Measurements from ENCODE around the gene SPINK4. TPM values are rescaled to one million over a fixed set of nuclear protein-coding genes. Genes with fewer than 3 reads are reported as not detected.

Gene SPINK4
- total RNA-seq, 2 donors from 2014 or later = not detected

DNA sequence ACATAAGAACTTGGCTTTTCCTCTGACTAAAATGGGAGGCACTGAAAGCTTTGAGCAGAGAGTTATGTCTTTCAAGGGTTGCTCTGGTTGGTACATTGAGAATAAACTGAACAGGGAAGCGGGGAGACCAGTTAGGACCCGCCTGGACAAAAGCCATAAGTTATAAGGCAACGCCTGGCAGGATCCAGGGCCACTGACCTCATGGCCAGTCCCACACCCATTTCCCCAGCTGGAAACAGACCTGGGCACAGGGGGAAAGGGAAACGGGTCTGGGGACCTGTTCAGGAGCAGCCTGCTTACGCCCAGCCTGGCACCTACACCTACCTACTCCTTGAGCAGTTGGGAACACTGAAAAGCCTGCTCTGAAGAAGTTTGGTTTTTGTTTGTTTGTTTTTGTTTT is 1.3 kb downstream of the SPINK4 start:
- Histone ChIP-seq H3K4me1 (replicated peaks) (no peaks in the 10 kb centered on the region), H3K4me3 (no peak overlapping the region), H3K27ac (no peak overlapping the region), H3K27me3 (replicated peaks; ENCODE audit: insufficient read depth) (no peaks in the 10 kb centered on the region), H3K9me3 (no peaks in the 10 kb centered on the region), H3K36me3 (no peaks in the 10 kb centered on the region)
- DNase-seq (ENCODE audit: low spot score) = no peak
- intact Hi-C loops (cut with DNase I) = no loop called here
- 62% methylated on average over 5 of the region's 5 CpGs for WGBS
- TF ChIP-seq POLR2AphosphoS5 (IDR thresholded peaks at IDR 0.05) = no peak

DNA sequence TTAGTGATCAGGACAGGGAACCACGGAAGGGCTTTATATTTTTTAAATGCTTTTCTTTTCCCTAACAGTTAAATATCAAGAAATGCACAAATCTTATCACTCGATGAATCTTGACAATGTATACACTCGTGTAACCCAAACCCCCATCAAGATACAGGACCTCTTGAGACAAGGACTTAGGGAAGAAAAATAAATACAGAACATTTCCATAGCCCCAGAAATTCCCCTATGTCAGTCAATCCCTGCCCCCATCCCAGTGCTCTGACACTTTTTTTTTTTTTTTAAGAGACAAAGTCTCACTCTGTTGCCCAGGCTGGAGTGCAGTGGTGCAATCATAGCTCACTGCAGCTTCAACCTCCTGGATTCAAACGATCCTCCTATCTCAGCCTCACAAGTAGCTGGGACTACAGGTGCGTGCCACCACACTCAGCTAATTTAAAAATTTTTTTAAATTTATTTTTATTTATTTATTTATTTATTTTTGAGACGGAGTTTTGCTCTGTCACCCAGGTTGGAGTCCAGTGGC is 2.7 kb downstream of the SPINK4 start:
- no peak for TF ChIP-seq POLR2A (IDR thresholded peaks at IDR 0.05)
- TF ChIP-seq, protein P1, sequence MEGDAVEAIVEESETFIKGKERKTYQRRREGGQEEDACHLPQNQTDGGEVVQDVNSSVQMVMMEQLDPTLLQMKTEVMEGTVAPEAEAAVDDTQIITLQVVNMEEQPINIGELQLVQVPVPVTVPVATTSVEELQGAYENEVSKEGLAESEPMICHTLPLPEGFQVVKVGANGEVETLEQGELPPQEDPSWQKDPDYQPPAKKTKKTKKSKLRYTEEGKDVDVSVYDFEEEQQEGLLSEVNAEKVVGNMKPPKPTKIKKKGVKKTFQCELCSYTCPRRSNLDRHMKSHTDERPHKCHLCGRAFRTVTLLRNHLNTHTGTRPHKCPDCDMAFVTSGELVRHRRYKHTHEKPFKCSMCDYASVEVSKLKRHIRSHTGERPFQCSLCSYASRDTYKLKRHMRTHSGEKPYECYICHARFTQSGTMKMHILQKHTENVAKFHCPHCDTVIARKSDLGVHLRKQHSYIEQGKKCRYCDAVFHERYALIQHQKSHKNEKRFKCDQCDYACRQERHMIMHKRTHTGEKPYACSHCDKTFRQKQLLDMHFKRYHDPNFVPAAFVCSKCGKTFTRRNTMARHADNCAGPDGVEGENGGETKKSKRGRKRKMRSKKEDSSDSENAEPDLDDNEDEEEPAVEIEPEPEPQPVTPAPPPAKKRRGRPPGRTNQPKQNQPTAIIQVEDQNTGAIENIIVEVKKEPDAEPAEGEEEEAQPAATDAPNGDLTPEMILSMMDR (IDR thresholded peaks at IDR 0.05) = no peak
- no peak for TF ChIP-seq POLR2AphosphoS5 (IDR thresholded peaks at IDR 0.05)
- Histone ChIP-seq H3K4me1 (replicated peaks) (no peaks in the 10 kb centered on the region), H3K9me3 (no peaks in the 10 kb centered on the region), H3K4me3 (no peak overlapping the region), H3K27me3 (replicated peaks; ENCODE audit: insufficient read depth) (no peaks in the 10 kb centered on the region), H3K36me3 (no peaks in the 10 kb centered on the region), H3K27ac (no peak overlapping the region)
- intact Hi-C loops (cut with DNase I) = no loop called here
- WGBS = 65% methylated on average over 6 of the region's 6 CpGs
- no peak for DNase-seq (ENCODE audit: low spot score)

DNA sequence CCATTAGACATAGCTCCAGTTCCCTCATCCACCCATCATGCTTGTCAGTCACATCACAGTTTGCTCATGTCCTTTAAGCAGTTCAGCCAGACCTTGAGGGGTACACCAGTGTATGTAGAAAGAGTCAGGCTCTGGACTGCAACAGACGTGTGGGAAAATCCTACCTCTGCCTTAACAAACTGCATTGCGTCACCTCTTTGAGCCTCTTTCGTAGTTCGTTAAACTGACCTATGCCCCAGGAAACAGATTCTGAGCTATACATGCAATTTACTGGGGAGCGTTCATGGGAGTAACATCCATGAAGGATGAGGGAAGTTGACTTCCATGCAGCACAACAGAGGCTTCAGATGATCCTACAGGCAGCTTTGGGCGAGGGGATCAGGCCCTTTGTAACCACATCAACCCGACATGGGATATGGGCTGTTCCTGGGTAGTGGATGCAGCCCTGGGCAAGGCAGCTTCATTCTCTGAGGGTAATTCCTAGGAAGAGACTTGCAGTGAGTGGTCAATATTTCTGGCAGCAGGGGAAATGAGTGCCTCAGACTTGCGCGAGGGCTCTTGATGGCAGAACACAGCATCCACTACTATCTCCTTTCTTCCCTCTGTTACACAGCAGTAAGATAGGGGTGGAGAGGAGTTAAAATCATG is 4.3 kb downstream of the SPINK4 start:
- H3K27me3 ChIP-seq (replicated peaks; ENCODE audit: insufficient read depth) = no peaks in the 10 kb centered on the region
- no peak overlapping the region for H3K27ac ChIP-seq
- 84% methylated on average over 9 of the region's 9 CpGs for whole genome bisulfite sequencing
- no peak overlapping the region for H3K4me3 ChIP-seq
- intact Hi-C loops (cut with DNase I) = no loop called here
- H3K36me3 ChIP-seq = no peaks in the 10 kb centered on the region
- no peak for DNase-seq (ENCODE audit: low spot score)
- H3K4me1 ChIP-seq (replicated peaks) = no peaks in the 10 kb centered on the region
- TF ChIP-seq POLR2A (IDR thresholded peaks at IDR 0.05) (no peak), POLR2AphosphoS5 (IDR thresholded peaks at IDR 0.05) (no peak)
- TF ChIP-seq, protein P1 (IDR thresholded peaks at IDR 0.05) = no peak
- no peaks in the 10 kb centered on the region for H3K9me3 ChIP-seq

DNA sequence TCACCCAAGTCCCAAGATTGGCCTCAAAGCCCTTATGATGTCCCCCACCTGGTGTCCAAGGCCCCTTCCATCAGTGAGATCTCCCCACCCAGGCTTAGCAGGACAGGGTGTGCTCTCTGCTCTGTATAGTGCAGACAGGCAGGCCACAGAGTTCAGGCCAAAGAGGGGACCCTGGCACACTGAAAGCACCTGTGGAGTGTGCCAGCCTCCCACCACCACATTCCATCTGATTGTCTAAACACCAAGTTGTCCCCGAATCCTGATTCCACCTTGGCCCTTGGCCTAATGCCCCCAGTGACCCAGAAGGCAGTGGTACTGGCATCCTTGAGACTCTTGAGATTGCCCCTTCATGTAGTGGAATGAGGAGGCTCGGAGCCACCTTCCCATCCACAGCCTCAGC is 5.4 kb downstream of the SPINK4 start:
- no peaks in the 10 kb centered on the region for H3K4me1 ChIP-seq (replicated peaks)
- no peaks in the 10 kb centered on the region for H3K27me3 ChIP-seq (replicated peaks; ENCODE audit: insufficient read depth)
- H3K4me3 ChIP-seq = no peak overlapping the region
- no peaks in the 10 kb centered on the region for H3K36me3 ChIP-seq
- no peaks in the 10 kb centered on the region for H3K9me3 ChIP-seq
- intact Hi-C loops (cut with DNase I) = no loop called here
- DNase-seq (ENCODE audit: low spot score) = no peak
- WGBS = 87% methylated on average over 2 of the region's 2 CpGs
- TF ChIP-seq POLR2AphosphoS5 (IDR thresholded peaks at IDR 0.05) (no peak), POLR2A (IDR thresholded peaks at IDR 0.05) (no peak)
- TF ChIP-seq, protein P1 (IDR thresholded peaks at IDR 0.05) = no peak
- H3K27ac ChIP-seq = no peak overlapping the region

- DNase-seq (ENCODE audit: low spot score) = no peak
- 93% methylated on average over 9 of the region's 9 CpGs for WGBS
Measured at GRCh38 chr9:33246269-33246860, 6.4 kb downstream of the SPINK4 start.

More at GRCh38 chr9:33246269-33246860, 6.4 kb downstream of the SPINK4 start:
- H3K27me3 ChIP-seq (replicated peaks; ENCODE audit: insufficient read depth) = no peaks in the 10 kb centered on the region
- H3K27ac ChIP-seq = no peak overlapping the region
- TF ChIP-seq, protein P1 (IDR thresholded peaks at IDR 0.05) = no peak
- TF ChIP-seq POLR2A (IDR thresholded peaks at IDR 0.05) (no peak), POLR2AphosphoS5 (IDR thresholded peaks at IDR 0.05) (no peak)
- no peaks in the 10 kb centered on the region for H3K4me1 ChIP-seq (replicated peaks)
- H3K4me3 ChIP-seq = no peak overlapping the region
- no peaks in the 10 kb centered on the region for H3K36me3 ChIP-seq
- intact Hi-C loops (cut with DNase I) = no loop called here
- no peaks in the 10 kb centered on the region for H3K9me3 ChIP-seq
